Measurements from ENCODE around the gene SHH. TPM values are rescaled to one million over a fixed set of nuclear protein-coding genes. Genes with fewer than 3 reads are reported as not detected.

SHH gene
- total RNA-seq, 1 donor from 2014 or later, result 0.26 TPM

DNA sequence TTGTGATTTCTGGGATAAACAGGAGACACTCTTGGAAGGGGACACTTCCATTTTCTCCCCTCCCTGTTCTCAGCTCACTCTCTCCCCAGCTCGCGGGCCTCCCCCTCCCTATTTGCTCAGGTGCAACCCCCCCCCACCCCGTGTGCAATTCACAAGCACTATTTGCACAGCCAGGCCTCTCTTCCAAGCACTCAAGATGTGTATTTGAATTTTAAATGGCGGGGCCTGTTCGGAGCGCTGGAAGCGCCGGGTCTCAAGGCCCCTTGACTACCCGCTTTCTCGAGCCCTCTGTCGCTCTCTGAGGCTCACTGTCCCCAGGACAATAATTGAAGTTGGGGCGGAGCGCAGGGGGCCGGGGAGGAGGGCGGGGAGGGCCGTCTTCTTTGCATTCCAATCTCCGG lies 7.8 kb downstream of the SHH start:
- no peak for DNase-seq (ENCODE audit: low spot score)
- H3K9me3 Mint-ChIP-seq (ENCODE audit: unreplicated experiment), result no peaks in the 10 kb centered on the region
- no peak for TF ChIP-seq CTCF (IDR thresholded peaks at IDR 0.05; ENCODE audit: unreplicated experiment)
- no peak overlapping the region for H3K4me3 Mint-ChIP-seq (ENCODE audit: unreplicated experiment)
- no peaks in the 10 kb centered on the region for H3K36me3 Mint-ChIP-seq (ENCODE audit: low read depth, unreplicated experiment)
- H3K27ac Mint-ChIP-seq (ENCODE audit: unreplicated experiment), result no peak overlapping the region
- peaks cover 16% of the 10 kb centered on the region for H3K4me1 Mint-ChIP-seq (ENCODE audit: unreplicated experiment)
- peaks cover 30% of the 10 kb centered on the region for H3K27me3 Mint-ChIP-seq (ENCODE audit: unreplicated experiment)

DNA sequence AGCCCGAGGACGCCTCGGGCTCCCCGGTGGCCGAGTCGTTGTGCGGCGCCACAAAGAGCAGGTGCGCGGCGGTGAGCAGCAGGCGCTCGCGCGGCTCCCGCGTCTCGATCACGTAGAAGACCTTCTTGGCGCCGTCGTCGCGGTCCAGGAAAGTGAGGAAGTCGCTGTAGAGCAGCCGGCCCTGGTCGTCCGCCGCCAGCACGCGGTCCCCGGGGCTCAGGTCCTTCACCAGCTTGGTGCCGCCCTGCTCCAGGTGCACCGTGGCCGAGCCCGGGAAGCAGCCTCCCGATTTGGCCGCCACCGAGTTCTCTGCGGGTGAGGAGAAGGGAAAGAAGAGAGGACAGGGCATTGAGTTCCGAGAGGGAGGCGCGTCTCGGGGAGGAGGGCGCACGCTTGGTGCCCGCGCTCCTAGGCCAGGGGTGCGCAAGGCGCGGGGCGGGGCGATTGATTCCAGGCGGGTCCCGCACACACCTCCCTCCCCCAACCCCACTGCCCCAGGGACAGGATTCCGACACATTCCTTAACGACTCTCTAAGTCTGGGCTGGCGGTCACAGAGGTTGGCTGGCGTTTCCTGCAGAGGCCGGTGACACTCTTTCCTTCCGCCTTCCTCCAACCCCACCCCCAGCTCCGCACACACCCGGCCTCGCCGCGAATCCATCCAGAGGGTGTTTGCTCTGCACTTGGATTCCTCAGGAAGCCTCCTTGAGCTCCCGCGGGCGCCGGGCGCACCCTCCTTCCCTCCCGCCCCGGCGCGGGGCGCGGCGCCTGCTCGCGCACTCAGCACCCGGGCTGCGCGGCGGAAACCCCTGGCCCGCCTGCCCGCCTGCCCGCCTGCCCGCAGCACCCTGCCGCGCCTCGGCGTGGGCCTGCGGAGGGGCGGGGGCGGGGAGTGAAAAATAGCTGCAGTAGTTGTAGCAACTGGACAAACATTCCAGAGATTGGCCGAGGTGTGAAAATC lies 8.6 kb downstream of the SHH start:
- TF ChIP-seq CTCF (IDR thresholded peaks at IDR 0.05; ENCODE audit: unreplicated experiment), result no peak
- H3K4me3 Mint-ChIP-seq (ENCODE audit: unreplicated experiment), result peak overlapping the region; percentile 81
- DNase-seq (ENCODE audit: low spot score), result peak; percentile 61
- H3K36me3 Mint-ChIP-seq (ENCODE audit: low read depth, unreplicated experiment), result no peaks in the 10 kb centered on the region
- H3K27ac Mint-ChIP-seq (ENCODE audit: unreplicated experiment), result no peak overlapping the region
- peaks cover 17% of the 10 kb centered on the region for H3K4me1 Mint-ChIP-seq (ENCODE audit: unreplicated experiment)
- no peaks in the 10 kb centered on the region for H3K9me3 Mint-ChIP-seq (ENCODE audit: unreplicated experiment)
- H3K27me3 Mint-ChIP-seq (ENCODE audit: unreplicated experiment), result peaks cover 28% of the 10 kb centered on the region

DNA sequence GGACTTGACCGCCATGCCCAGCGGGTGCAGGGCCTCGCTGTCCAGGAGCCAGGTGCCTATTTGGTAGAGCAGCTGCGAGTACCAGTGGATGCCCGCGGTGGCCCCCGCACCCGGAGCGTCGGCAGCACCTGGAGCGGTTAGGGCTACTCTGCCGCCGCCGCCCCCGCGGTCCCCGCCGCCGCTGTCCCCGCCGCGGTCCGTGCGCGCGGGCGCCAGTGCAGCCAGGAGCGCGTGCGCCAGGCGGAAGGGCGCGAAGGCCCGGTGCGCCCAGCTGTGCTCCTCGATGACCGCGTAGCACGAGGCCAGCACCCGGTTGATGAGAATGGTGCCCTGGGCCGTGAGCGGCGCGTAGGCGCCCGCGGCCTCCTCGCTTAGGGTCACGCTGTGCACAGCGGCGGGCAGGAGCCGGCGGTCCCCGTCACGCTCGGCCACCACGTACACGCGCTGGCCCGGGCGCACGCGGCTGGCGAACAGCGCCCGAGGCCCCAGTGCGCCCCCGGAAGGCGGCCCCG lies 9.3 kb downstream of the SHH start:
- Mint-ChIP-seq H3K9me3 (ENCODE audit: unreplicated experiment) (no peaks in the 10 kb centered on the region), H3K4me1 (ENCODE audit: unreplicated experiment) (peaks cover 22% of the 10 kb centered on the region), H3K36me3 (ENCODE audit: low read depth, unreplicated experiment) (no peaks in the 10 kb centered on the region), H3K4me3 (ENCODE audit: unreplicated experiment) (no peak overlapping the region), H3K27me3 (ENCODE audit: unreplicated experiment) (peaks cover 32% of the 10 kb centered on the region), H3K27ac (ENCODE audit: unreplicated experiment) (no peak overlapping the region)
- DNase-seq (ENCODE audit: low spot score), result no peak
- TF ChIP-seq CTCF (IDR thresholded peaks at IDR 0.05; ENCODE audit: unreplicated experiment), result no peak

DNA sequence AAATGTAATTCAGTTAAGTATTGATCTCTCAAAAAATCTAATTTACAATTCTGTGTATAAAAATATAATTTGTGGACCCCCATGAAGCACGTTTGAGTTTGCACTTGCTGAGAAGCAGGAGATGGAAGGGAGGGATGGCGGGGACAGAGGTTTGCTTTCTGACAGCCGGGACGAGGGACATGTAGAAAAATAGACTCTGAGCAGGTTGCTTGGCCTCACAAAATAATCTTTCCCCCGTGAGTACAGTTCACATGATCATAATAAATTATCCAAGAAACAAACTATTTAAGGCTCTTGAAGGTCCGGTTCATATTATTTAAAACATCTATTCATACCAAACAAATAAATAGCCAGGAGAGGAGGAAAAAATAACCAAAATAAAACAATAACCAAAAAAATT lies 10.0 kb downstream of the SHH start:
- TF ChIP-seq CTCF (IDR thresholded peaks at IDR 0.05; ENCODE audit: unreplicated experiment), result no peak
- H3K36me3 Mint-ChIP-seq (ENCODE audit: low read depth, unreplicated experiment), result no peaks in the 10 kb centered on the region
- H3K27ac Mint-ChIP-seq (ENCODE audit: unreplicated experiment), result no peak overlapping the region
- H3K4me1 Mint-ChIP-seq (ENCODE audit: unreplicated experiment), result peaks cover 15% of the 10 kb centered on the region
- no peak overlapping the region for H3K4me3 Mint-ChIP-seq (ENCODE audit: unreplicated experiment)
- H3K27me3 Mint-ChIP-seq (ENCODE audit: unreplicated experiment), result peaks cover 26% of the 10 kb centered on the region
- no peak for DNase-seq (ENCODE audit: low spot score)
- H3K9me3 Mint-ChIP-seq (ENCODE audit: unreplicated experiment), result no peaks in the 10 kb centered on the region

- no peak for TF ChIP-seq CTCF (IDR thresholded peaks at IDR 0.05; ENCODE audit: unreplicated experiment)
- Mint-ChIP-seq H3K9me3 (ENCODE audit: unreplicated experiment) (no peaks in the 10 kb centered on the region), H3K27ac (ENCODE audit: unreplicated experiment) (no peak overlapping the region), H3K4me3 (ENCODE audit: unreplicated experiment) (no peak overlapping the region), H3K36me3 (ENCODE audit: low read depth, unreplicated experiment) (no peaks in the 10 kb centered on the region), H3K4me1 (ENCODE audit: unreplicated experiment) (peaks cover 13% of the 10 kb centered on the region), H3K27me3 (ENCODE audit: unreplicated experiment) (peaks cover 20% of the 10 kb centered on the region)
- no peak for DNase-seq (ENCODE audit: low spot score)
Measured at GRCh38 chr7:155800741-155801267, 11.5 kb downstream of the SHH start.

All from endothelial cell (in vitro differentiated cells).